HepG2 (cell line): ENCODE measurements around the gene WEE1. TPM values are rescaled to one million over a fixed set of nuclear protein-coding genes. Genes with fewer than 3 reads are reported as not detected.
A peak's percentile ranks its signal among the peaks of the same experiment; 100 is the strongest.

Source experiments
- ATF7 ChIP-seq, 2 experiments: fragments of 450-650 bp in 1 of 2; sonication (generic) in 1 of 2; formaldehyde crosslinking in 1 of 2; IDR thresholded peaks; 2 replicates each; pipeline versions ENCODE4 v1.4.0 to v1.6.1; 2016 to 2020; ENCODE audit warnings: antibody characterized with exemption in 1 of 2, mild to moderate bottlenecking in 1 of 2, missing genetic modification reagents in 1 of 2
- NONO ChIP-seq, 2 experiments: fragments of 450-650 bp in 1 of 2; sonication (generic) in 1 of 2; formaldehyde crosslinking in 1 of 2; IDR thresholded peaks in 1 of 2; conservative IDR thresholded peaks in 1 of 2; 2 replicates each; pipeline versions ENCODE4 v1.6.1 to v1.8.0; 2017 to 2022; ENCODE audit warnings: mild to moderate bottlenecking in 1 of 2, missing genetic modification reagents in 1 of 2, moderate library complexity in 1 of 2
- NRL ChIP-seq: sonication (generic); formaldehyde crosslinking; IDR thresholded peaks from 2 replicates; pipeline ENCODE4 v1.5.0; 2020; ENCODE audit warnings: missing genetic modification reagents, mild to moderate bottlenecking, moderate library complexity, borderline replicate concordance
- RBFOX2 ChIP-seq: fragments of 200-400 bp; formaldehyde crosslinking; IDR thresholded peaks from 2 replicates; pipeline ENCODE4 v1.6.1; 2017; ENCODE audit warnings: low read depth, mild to moderate bottlenecking, low read length
- THRA ChIP-seq: sonication (generic); formaldehyde crosslinking; IDR thresholded peaks from 2 replicates; pipeline ENCODE4 v1.4.0; 2020; ENCODE audit warnings: missing genetic modification reagents, borderline replicate concordance
- TMF1 ChIP-seq: sonication (generic); formaldehyde crosslinking; IDR thresholded peaks from 2 replicates; pipeline ENCODE4 v1.8.1; 2022; ENCODE audit warnings: low read depth, missing genetic modification reagents
- ZBTB2 ChIP-seq: sonication (generic); formaldehyde crosslinking; IDR thresholded peaks from 2 replicates; pipeline ENCODE4 v1.8.0; 2022; ENCODE audit warnings: low read depth, missing genetic modification reagents
- ZBTB37 ChIP-seq: sonication (generic); formaldehyde crosslinking; IDR thresholded peaks from 2 replicates; pipeline ENCODE4 v1.4.0; 2020; ENCODE audit warnings: mild to moderate bottlenecking, missing genetic modification reagents
- ZBTB7B ChIP-seq: sonication (generic); formaldehyde crosslinking; IDR thresholded peaks from 2 replicates; pipeline ENCODE4 v1.4.0; 2020; ENCODE audit warnings: missing genetic modification reagents
- ZFP36 ChIP-seq: fragments of 150-350 bp; IDR thresholded peaks from 2 replicates; pipeline ENCODE4 v1.6.1; 2018; ENCODE audit warnings: borderline replicate concordance, low read length, low read depth; ENCODE audit not compliant: partially characterized antibody
- ZFYVE20 ChIP-seq: sonication (generic); formaldehyde crosslinking; IDR thresholded peaks from 2 replicates; pipeline ENCODE4 v1.8.0; 2023; ENCODE audit warnings: low read depth, mild to moderate bottlenecking, moderate library complexity, missing genetic modification reagents, borderline replicate concordance
- ZNF318 ChIP-seq: sonication (generic); formaldehyde crosslinking; IDR thresholded peaks from 2 replicates; pipeline ENCODE4 v1.4.0; 2020; ENCODE audit warnings: mild to moderate bottlenecking, missing genetic modification reagents
- ZNF331 ChIP-seq: sonication (generic); formaldehyde crosslinking; IDR thresholded peaks from 2 replicates; pipeline ENCODE4 v1.4.0; 2020; ENCODE audit warnings: missing genetic modification reagents
- ZNF564 ChIP-seq: sonication (generic); formaldehyde crosslinking; IDR thresholded peaks from 2 replicates; pipeline ENCODE4 v1.8.1; 2023; ENCODE audit warnings: mild to moderate bottlenecking, missing genetic modification reagents
- polyA plus RNA-seq, 8 experiments: library from polyadenylated mRNA; depleted of rRNA in 3 of 8; stranded (reverse) in 7 of 8; unstranded in 1 of 8; fragments of >200 nt; fragmentation: Illumina TruSeq in 4 of 8; extraction: Trizol in 4 of 8; gene quantifications; 2 replicates each; pipeline versions ENCODE4 v1.2.1 to v1.2.3, GENCODE V29; 2011 to 2016; ENCODE audit warnings: low read depth in 4 of 8, missing spikeins in 1 of 8, mixed read lengths in 1 of 8; ENCODE audit not compliant: insufficient read depth in 1 of 8
- total RNA-seq, 5 experiments: library from RNA; depleted of rRNA; stranded (reverse); fragments of >200 nt; fragmentation: Illumina TruSeq; extraction: Trizol; gene quantifications; 2 replicates each; pipeline ENCODE4 v1.2.3, GENCODE V29; 2016; ENCODE audit warnings: low read depth in 1 of 5

Gene WEE1
- total and polyA plus RNA-seq, 2 of the 13 experiments (the other 11 are each of a cell fraction or from before 2014, with no cell fraction given) = 31.4 to 63.7 TPM

- TF ChIP-seq ZFYVE20 (CRISPR knock-in tag) (no peak), ZBTB37 (no peak), ATF7 (IDR thresholded peaks at IDR 0.05) (no peak), ATF7 (CRISPR knock-in tag; IDR thresholded peaks at IDR 0.05) (0 out of 2 replicates have a peak, but pooled peaks have one; percentile 29), THRA (peak; percentile 69; the same call in 1 of the 2 replicates), NONO (IDR thresholded peaks at IDR 0.05) (no peak), NONO (CRISPR knock-in tag; conservative IDR thresholded peaks at IDR 0.05) (peak; percentile 57; the same call in 1 of the 2 replicates), ZNF331 (0 out of 2 replicates have a peak, but pooled peaks have one; percentile 32), ZNF564 (CRISPR knock-in tag) (0 out of 2 replicates have a peak, but pooled peaks have one; percentile 53), TMF1 (CRISPR knock-in tag) (no peak), ZBTB7B (CRISPR knock-in tag) (peak; percentile 94), RBFOX2 (peak; percentile 70), ZNF318 (CRISPR knock-in tag) (no peak), NRL (CRISPR knock-in tag) (no peak), ZFP36 (no peak), ZBTB2 (CRISPR knock-in tag) (0 out of 2 replicates have a peak, but pooled peaks have one; percentile 29)
Measured at GRCh38 chr11:9613830-9614762, 40.6 kb downstream of the WEE1 start (continued).
